ENCODE measurements around the gene HSP90B1. TPM values are rescaled to one million over a fixed set of nuclear protein-coding genes. Genes with fewer than 3 reads are reported as not detected.

The HSP90B1 gene
- 1,289 TPM for polyA plus RNA-seq (2013, experiment 1 of 2; ENCODE audit: insufficient read length)
- polyA plus RNA-seq (2013, experiment 2 of 2; ENCODE audit: insufficient read length): 1,408 TPM

GRCh38 chr12:103930034-103930786 is at the start of gene HSP90B1:
TSS of gene HSP90B1 (plus strand) at chr12:103930410. CDS start at chr12:103930516, 106 bp downstream.
- DNase-seq: peak; percentile 100

DNA sequence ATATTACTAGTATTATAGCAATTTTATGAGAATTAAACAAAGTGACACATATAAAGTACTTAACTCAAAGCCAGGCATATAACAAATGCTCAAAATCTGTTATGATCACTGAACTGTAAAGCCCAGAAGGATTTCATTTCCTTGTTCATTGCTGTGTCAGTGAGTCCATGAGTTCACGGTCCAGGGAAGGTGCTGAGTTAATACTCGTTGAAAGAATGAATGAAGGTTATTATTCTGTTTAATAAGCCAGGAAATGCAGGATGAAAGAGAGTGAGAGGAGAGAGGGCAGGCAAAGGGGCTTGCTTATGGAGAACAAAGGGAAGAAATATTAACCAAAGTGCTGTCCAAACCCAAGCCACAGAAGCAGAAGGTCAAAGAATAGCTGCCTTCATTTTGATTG is 48.9 kb upstream of the HSP90B1 start:
- no peak for DNase-seq

DNA sequence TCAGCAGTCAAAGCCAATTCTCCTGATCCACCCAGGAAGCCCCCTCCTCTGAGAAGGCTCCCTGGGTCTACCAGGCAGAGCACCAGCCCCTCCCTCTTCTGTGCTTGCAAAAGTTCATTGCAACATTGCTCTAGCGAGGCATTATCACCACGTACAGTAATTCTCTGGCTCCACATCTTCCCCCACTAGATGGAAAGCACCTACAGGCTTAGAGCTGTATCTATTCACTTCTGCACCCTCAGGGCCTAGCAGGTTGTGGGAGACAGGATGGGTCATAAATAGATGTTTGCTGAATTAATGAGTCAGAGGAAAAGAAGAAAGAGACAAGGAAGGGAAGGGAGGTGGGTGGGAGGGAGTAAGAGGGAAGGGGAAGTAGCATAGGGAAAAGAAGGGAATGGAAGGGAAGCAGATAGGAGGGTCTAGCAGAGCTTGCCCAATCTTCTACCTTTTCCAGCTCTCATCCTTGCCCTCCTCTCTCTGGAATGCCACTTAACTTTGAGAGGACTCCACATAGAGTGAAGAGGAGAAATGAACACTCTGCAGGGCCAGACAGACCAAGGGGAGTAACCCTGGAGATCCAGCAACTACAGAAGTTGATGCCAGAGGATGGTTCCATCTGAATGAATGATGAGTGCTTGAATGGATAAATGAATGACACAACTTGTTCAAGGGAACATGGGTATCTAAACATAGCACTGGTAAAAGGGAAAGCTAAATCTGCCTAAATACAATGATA is 47.2 kb upstream of the HSP90B1 start:
- DNase-seq: no peak

GRCh38 chr12:103883908-103884307 is 46.3 kb upstream of the HSP90B1 start:
- no peak for DNase-seq

DNA sequence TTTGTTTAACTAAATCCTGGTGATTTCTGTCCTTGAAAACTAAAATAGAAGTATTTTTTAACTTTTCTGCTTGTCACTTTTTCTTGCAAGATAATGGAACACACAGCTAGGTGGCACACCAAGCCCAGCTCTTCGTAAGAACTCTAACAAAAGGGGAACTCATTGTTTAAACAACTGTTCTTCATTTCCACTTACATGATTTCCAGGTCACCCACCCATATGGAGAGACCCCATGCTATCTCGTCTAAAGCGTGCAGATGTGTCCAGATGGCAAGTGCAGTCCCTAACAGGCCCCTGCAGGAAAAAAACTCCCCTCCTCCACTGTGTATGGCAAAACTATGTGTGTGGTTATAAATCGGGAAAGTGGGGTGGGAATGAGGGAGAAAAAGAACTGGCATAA is 45.9 kb upstream of the HSP90B1 start:
- peak; percentile 58 for DNase-seq

DNA sequence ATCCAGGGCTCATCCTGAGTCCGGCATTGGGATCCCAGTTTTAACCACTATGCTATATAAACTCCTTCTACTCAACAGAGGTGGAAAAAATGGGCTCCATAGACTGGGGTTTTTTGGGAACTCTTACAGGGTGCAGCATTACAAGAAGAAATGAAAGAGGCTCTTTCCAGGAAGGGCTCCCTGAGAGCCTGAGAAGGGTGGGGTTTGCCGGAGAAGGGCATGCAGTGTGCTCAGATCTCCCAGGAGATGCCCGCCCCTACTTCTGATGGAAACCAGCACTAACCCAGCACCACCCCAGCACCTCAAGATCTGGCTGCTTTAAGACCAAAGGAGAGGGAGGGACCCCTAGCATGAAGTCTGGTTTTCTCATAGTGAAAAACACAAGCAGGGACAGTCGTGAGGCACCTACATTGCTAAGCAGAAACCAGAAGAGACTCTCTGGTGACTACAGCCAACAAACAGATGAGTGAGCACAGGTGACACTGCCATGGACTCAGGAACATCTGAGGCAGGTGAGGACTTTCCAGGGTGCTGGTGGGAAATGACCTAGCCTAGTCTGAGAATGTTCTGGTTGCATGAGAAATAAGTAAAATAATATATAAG is 43.9 kb upstream of the HSP90B1 start:
- DNase-seq: no peak

DNA sequence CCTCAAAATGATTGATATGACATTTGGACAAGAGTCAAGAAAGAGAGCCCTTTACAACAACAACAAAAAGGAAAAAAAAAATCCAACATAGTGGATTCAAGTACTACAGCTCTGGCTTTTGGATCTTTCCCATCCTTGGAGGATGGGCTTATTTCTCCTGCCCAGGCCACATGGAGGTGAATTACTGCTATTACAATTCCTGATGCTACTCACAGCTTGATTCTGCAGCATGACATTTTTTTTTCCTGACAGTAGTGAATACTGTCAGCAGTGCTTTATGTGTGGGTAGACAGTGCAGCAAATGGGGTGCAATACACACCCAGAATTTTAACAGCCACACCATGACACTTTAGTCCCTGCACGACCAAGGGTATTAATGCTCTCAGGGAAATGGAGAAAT is 42.5 kb upstream of the HSP90B1 start:
- no peak for DNase-seq

DNA sequence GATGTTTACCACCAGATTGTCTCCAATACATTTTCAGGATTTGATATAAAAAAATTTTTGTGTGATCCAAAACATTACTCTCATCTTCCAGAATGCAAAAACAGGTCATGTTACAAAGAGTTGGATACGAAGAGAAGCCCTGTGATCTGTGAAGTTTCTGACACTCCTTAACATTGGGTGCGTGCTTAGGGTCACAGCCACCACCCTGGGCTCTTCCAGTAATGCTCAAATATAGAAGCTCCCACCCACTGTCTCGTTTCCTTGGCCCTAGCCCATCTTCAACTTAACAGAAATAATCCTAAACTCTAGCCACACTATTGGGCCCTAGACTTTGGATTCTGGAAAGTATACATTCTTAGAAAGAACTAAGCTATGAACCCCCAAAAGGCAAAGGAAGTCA is 32.9 kb upstream of the HSP90B1 start:
- DNase-seq: no peak

DNA sequence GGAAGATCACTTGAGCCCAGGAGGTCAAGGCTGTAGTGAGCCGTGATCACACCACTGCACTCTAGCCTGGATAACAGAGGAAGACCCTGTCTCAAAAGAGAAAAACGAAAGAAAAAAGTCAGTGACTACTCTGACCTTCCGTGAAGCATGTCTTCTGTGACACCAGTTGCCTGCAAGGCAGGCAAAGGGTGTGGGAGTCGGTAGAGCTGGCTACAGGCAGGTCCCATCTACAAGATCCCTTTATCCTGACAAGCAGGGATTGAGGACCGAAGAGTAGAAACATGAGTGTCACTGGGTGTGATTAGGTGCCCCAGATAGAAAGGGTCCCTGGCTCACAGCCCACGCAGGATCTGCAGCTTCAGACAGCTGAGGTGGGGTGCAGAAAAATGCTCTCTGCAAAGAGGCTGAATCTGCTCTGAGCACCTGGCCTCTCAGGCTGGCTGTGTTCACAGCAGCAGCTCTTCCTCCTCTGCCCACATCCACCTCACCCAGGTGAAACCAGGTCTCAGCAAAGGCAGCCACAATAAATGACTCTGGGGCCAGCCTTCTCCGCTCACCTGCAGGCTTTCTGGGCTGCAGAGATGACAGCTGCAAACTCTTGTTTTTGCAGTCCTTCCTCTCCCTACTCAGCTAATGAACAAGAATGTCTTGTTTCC is 28.6 kb upstream of the HSP90B1 start:
- DNase-seq: no peak

- no peak for DNase-seq
Observed at GRCh38 chr12:103903993-103904392, 26.2 kb upstream of the HSP90B1 start.

GRCh38 chr12:103905730-103906349 is 24.4 kb upstream of the HSP90B1 start:
- DNase-seq: no peak

DNA sequence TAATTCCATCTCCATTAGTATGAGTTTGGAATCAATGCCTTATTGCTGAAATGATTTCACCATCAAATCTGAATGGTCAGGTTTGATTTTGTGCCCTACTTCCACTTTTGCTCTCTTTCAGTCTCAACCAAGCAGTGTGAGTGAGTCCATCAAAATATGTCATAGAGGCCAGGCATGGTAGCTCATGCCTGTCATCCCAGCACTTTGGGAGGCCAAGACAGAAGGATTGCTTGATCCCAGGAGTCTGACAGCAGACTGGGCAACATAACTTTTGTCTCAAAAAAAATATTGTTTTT is 22.0 kb upstream of the HSP90B1 start:
- DNase-seq: no peak

DNA sequence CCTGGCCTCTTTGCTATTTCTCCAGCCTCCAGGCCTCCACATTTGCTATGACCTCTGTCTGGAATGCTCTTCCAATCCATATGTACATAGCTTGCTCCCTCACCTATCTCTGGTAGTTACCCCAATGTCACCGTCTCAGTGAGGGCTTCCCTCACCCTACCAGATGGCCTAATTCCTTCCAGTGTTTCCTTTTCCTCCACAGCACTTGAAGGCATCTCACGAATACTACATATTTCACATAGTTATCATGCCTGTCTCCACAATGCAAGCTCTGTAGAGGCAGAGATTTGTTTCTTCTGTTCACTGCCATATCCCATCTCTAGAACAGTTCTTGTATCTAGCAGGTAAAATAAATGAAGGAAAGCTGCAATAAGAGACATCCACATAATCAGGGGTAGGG is 21.3 kb upstream of the HSP90B1 start:
- DNase-seq: peak; percentile 78

GRCh38 chr12:103909811-103910210 is 20.4 kb upstream of the HSP90B1 start:
- peak; percentile 49 for DNase-seq

- DNase-seq: no peak
Observed at GRCh38 chr12:103912069-103912468, 18.1 kb upstream of the HSP90B1 start.

DNA sequence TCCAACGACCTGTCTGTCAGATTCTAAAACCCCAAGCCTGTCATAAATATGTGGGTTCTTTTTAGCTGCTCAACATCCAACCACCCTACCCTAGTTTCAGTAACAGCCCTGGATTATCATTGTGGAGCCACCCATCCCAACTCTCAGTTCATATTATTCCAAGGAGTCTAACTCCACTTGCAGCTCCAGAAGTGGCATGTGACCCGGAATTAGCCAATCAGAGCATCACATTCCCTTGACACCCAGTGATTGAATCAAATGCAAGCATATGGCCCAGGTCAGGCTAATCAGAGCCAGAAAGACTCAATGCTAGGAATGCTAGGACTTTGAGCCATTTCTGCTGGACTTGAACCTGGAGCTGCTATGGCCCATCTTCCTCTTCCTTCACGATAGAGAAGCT is 17.1 kb upstream of the HSP90B1 start:
- DNase-seq: no peak

DNA sequence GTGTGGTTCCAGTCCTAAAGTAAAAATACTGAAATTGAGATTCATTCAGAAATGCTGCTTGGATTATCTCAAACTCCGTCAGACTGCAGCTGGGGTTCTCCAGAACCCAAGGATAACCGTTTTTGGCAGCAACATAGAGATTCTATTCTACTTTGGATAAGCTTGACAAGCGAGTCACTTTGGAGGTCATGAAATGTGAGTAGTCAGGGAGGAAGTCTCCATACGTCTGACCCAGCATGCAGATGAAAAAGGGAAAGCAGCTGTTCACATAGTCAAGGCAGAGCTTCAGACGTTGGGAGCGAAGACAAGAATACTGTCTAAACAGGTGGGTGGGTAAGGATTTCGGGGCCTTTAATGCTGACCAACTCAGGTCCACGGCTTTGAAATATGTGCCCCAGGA is 14.9 kb upstream of the HSP90B1 start:
- DNase-seq: no peak

- no peak for DNase-seq
Observed at GRCh38 chr12:103917873-103918272, 12.3 kb upstream of the HSP90B1 start.

GRCh38 chr12:103924761-103925641 is 5.2 kb upstream of the HSP90B1 start:
- peak; percentile 72 for DNase-seq

GRCh38 chr12:103928682-103929045 is 1.5 kb upstream of the HSP90B1 start:
- no peak for DNase-seq

- peak; percentile 92 for DNase-seq
Observed at GRCh38 chr12:103929046-103929783, 995 bp upstream of the HSP90B1 start.
